K562 (cell line): ENCODE results near the gene AK4. TPM values are rescaled to one million over a fixed set of nuclear protein-coding genes. Genes with fewer than 3 reads are reported as not detected.
A peak's percentile ranks its signal among the peaks of the same experiment; 100 is the strongest.

Source experiments
- ARID3A ChIP-seq: IDR thresholded peaks from 2 replicates; pipeline ENCODE4 v1.6.1; 2012; ENCODE audit warnings: low read depth, low read length, improper control_type of control experiment, borderline replicate concordance
- BRD9 ChIP-seq: fragments of 450-650 bp; IDR thresholded peaks from 2 replicates; pipeline ENCODE4 v1.6.1; 2018; ENCODE audit warnings: low read depth; ENCODE audit not compliant: partially characterized antibody
- FIP1L1 ChIP-seq: fragments of 200-400 bp; formaldehyde crosslinking; IDR thresholded peaks from 2 replicates; pipeline ENCODE4 v1.6.1; 2018; ENCODE audit warnings: mild to moderate bottlenecking, low read depth, low read length; ENCODE audit not compliant: poor library complexity, severe bottlenecking
- GTF2E2 ChIP-seq: fragments of 200-800 bp; sonication (Bioruptor generic); IDR thresholded peaks from 2 replicates; pipeline ENCODE4 v1.6.1; 2016; ENCODE audit warnings: missing genetic modification characterization, missing compliant biosample characterization
- HDAC3 ChIP-seq: fragments of 450-650 bp; IDR thresholded peaks from 2 replicates; pipeline ENCODE4 v1.6.1; 2018; ENCODE audit warnings: borderline replicate concordance, mild to moderate bottlenecking, moderate library complexity; ENCODE audit not compliant: partially characterized antibody
- MXD1 ChIP-seq: fragments of 250-450 bp; sonication (Bioruptor Pico); IDR thresholded peaks from 2 replicates; pipeline ENCODE4 v1.8.0; 2021; ENCODE audit warnings: borderline replicate concordance, mild to moderate bottlenecking, moderate library complexity; ENCODE audit not compliant: poor library complexity, severe bottlenecking
- NCOR1 ChIP-seq: fragments of 450-650 bp; IDR thresholded peaks from 2 replicates; pipeline ENCODE4 v1.6.1; 2016; ENCODE audit warnings: mild to moderate bottlenecking, moderate library complexity
- POLR3G ChIP-seq: IDR thresholded peaks from 2 replicates; pipeline ENCODE4 v1.6.1; 2011; ENCODE audit not compliant: insufficient read length, insufficient replicate concordance; ENCODE audit errors: extremely low read depth
- POU5F1 ChIP-seq: fragments of 150-350 bp; IDR thresholded peaks from 2 replicates; pipeline ENCODE4 v1.6.1; 2014; ENCODE audit warnings: borderline replicate concordance, low read length, low read depth, mild to moderate bottlenecking; ENCODE audit not compliant: partially characterized antibody
- RCOR1 ChIP-seq, 2 experiments: IDR thresholded peaks; 2 replicates each; pipeline ENCODE4 v1.6.1; 2012; ENCODE audit warnings: low read depth in 2 of 2, low read length in 2 of 2, borderline replicate concordance in 1 of 2, improper control_type of control experiment in 1 of 2
- RNF2 ChIP-seq: sonication (generic); IDR thresholded peaks from 2 replicates; pipeline ENCODE4 v1.6.1; 2016
- SMAD3 ChIP-seq: fragments of 450-650 bp; formaldehyde crosslinking; conservative IDR thresholded peaks from 2 replicates; pipeline ENCODE4 v1.4.0; 2020; ENCODE audit warnings: mild to moderate bottlenecking
- ZNF347 ChIP-seq: fragments of 450-650 bp; formaldehyde crosslinking; IDR thresholded peaks from 2 replicates; pipeline ENCODE4 v1.4.0; 2020; ENCODE audit warnings: low read depth, mild to moderate bottlenecking, moderate library complexity
- ZNF766 ChIP-seq: fragments of 200-800 bp; sonication (Bioruptor generic); conservative IDR thresholded peaks from 2 replicates; pipeline ENCODE4 v1.6.1; 2016; ENCODE audit warnings: missing genetic modification characterization, missing compliant biosample characterization
- ZSCAN32 ChIP-seq: fragments of 450-650 bp; formaldehyde crosslinking; IDR thresholded peaks from 2 replicates; pipeline ENCODE4 v1.4.0; 2020; ENCODE audit warnings: mild to moderate bottlenecking, moderate library complexity
- polyA plus RNA-seq, 8 experiments: library from polyadenylated mRNA; depleted of rRNA in 4 of 8; stranded (reverse) in 5 of 8; unstranded in 3 of 8; fragments of >200 nt; fragmentation: Nextera tagmentation in 2 of 8; fragmentation: Illumina TruSeq in 1 of 8; extraction: Ambion mirVana in 2 of 8; extraction: Trizol in 1 of 8; gene quantifications; 2 replicates each; pipeline versions ENCODE4 v1.2.1 to v1.2.3, GENCODE V29; 2011 to 2014; ENCODE audit warnings: inconsistent platforms in 1 of 8, missing spikeins in 1 of 8
- total RNA-seq, 7 experiments: library from RNA; depleted of rRNA in 6 of 7; stranded (reverse); fragments of >200 nt in 6 of 7; fragmentation: Illumina TruSeq in 2 of 7; extraction: Trizol in 2 of 7; gene quantifications; 2 replicates each; pipeline versions ENCODE4 v1.2.1 to v1.2.3, GENCODE V29; 2011 to 2021; ENCODE audit warnings: low replicate concordance in 1 of 7
- TF ChIP-seq, protein P1 (sequence below), 2 experiments: IDR thresholded peaks; 2 replicates each; pipeline ENCODE4 v1.6.1; 2011; ENCODE audit warnings: borderline replicate concordance in 1 of 2, control low read depth in 1 of 2, low read depth in 1 of 2, low read length in 1 of 2, mild to moderate bottlenecking in 1 of 2, mixed read lengths in 1 of 2, moderate library complexity in 1 of 2; ENCODE audit not compliant: insufficient read depth in 1 of 2, insufficient read length in 1 of 2, poor library complexity in 1 of 2, severe bottlenecking in 1 of 2; ENCODE audit errors: extremely low read depth in 1 of 2
- TF ChIP-seq, protein P2 (sequence below): fragments of 450-650 bp; IDR thresholded peaks from 2 replicates; pipeline ENCODE4 v1.6.1; 2018; ENCODE audit not compliant: partially characterized antibody
- TF ChIP-seq, protein P3 (sequence below): sonication (generic); formaldehyde crosslinking; IDR thresholded peaks from 2 replicates; pipeline ENCODE4 v1.8.1; 2022; ENCODE audit warnings: missing genetic modification reagents

AK4 gene
- total and polyA plus RNA-seq, 9 of the 15 experiments (the other 6 are each of a cell fraction or from before 2014, with no cell fraction given), result 10.4 to 96.6 (median 21.5) TPM

- TF ChIP-seq, protein P1, sequence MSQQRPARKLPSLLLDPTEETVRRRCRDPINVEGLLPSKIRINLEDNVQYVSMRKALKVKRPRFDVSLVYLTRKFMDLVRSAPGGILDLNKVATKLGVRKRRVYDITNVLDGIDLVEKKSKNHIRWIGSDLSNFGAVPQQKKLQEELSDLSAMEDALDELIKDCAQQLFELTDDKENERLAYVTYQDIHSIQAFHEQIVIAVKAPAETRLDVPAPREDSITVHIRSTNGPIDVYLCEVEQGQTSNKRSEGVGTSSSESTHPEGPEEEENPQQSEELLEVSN (IDR thresholded peaks at IDR 0.05; ENCODE audit: borderline replicate concordance in 1 of 2, extremely low read depth in 1 of 2, insufficient read depth in 1 of 2, insufficient read length in 1 of 2, low read depth in 1 of 2, low read length in 1 of 2, poor library complexity in 1 of 2, severe bottlenecking in 1 of 2), result no peak
- TF ChIP-seq ZNF347 (CRISPR knock-in tag) (no peak), RCOR1 (IDR thresholded peaks at IDR 0.05; ENCODE audit: borderline replicate concordance in 1 of 2, low read depth in 2 of 2, low read length in 2 of 2) (peak; percentile 83 to 87; a peak in 3 of 4 replicates), FIP1L1 (no peak), POLR3G (no peak), NCOR1 (peak; percentile 99), SMAD3 (CRISPR knock-in tag) (no peak), ARID3A (peak; percentile 99), RNF2 (peak; percentile 54; the same call in 1 of the 2 replicates), ZNF766 (peak; percentile 77), HDAC3 (peak; percentile 95), GTF2E2 (tag) (0 out of 2 replicates have a peak, but pooled peaks have one; percentile 25), ZSCAN32 (no peak), MXD1 (CRISPR knock-in tag) (no peak), BRD9 (peak; percentile 88), POU5F1 (no peak)
- TF ChIP-seq, protein P2, sequence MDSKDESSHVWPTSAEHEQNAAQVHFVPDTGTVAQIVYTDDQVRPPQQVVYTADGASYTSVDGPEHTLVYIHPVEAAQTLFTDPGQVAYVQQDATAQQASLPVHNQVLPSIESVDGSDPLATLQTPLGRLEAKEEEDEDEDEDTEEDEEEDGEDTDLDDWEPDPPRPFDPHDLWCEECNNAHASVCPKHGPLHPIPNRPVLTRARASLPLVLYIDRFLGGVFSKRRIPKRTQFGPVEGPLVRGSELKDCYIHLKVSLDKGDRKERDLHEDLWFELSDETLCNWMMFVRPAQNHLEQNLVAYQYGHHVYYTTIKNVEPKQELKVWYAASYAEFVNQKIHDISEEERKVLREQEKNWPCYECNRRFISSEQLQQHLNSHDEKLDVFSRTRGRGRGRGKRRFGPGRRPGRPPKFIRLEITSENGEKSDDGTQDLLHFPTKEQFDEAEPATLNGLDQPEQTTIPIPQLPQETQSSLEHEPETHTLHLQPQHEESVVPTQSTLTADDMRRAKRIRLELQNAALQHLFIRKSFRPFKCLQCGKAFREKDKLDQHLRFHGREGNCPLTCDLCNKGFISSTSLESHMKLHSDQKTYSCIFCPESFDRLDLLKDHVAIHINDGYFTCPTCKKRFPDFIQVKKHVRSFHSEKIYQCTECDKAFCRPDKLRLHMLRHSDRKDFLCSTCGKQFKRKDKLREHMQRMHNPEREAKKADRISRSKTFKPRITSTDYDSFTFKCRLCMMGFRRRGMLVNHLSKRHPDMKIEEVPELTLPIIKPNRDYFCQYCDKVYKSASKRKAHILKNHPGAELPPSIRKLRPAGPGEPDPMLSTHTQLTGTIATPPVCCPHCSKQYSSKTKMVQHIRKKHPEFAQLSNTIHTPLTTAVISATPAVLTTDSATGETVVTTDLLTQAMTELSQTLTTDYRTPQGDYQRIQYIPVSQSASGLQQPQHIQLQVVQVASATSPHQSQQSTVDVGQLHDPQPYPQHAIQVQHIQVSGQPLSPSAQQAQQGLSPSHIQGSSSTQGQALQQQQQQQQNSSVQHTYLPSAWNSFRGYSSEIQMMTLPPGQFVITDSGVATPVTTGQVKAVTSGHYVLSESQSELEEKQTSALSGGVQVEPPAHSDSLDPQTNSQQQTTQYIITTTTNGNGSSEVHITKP, result peak; percentile 71
- TF ChIP-seq, protein P3, sequence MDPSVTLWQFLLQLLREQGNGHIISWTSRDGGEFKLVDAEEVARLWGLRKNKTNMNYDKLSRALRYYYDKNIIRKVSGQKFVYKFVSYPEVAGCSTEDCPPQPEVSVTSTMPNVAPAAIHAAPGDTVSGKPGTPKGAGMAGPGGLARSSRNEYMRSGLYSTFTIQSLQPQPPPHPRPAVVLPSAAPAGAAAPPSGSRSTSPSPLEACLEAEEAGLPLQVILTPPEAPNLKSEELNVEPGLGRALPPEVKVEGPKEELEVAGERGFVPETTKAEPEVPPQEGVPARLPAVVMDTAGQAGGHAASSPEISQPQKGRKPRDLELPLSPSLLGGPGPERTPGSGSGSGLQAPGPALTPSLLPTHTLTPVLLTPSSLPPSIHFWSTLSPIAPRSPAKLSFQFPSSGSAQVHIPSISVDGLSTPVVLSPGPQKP, result no peak
Measured at GRCh38 chr1:65230731-65231481, 82.9 kb downstream of the AK4 start (continued).
